GM19467 (cell line): ENCODE results near the gene MTHFS.

Source experiments
- ATAC-seq: cut with Tn5 transposase; IDR thresholded peaks from one replicate; pipeline ENCODE4 v1.9.1; 2021; ENCODE audit warnings: mild to moderate bottlenecking, moderate library complexity; ENCODE audit not compliant: unreplicated experiment

Gene MTHFS

GRCh38 chr15:79824136-79824701 lies 72.6 kb downstream of the MTHFS start:
- ATAC-seq, result no peak

- no peak for ATAC-seq
Measured at GRCh38 chr15:79820820-79821219, 76.0 kb downstream of the MTHFS start.

GRCh38 chr15:79820176-79820575 lies 76.6 kb downstream of the MTHFS start:
- ATAC-seq, result no peak

GRCh38 chr15:79816571-79816970 lies 80.2 kb downstream of the MTHFS start:
- ATAC-seq, result no peak

- ATAC-seq, result no peak
Measured at GRCh38 chr15:79815468-79815867, 81.3 kb downstream of the MTHFS start.

- no peak for ATAC-seq
Measured at GRCh38 chr15:79812541-79812940, 84.3 kb downstream of the MTHFS start.

GRCh38 chr15:79811406-79812405 lies 85.1 kb downstream of the MTHFS start:
- ATAC-seq, result no peak

GRCh38 chr15:79804838-79805237 lies 92.0 kb downstream of the MTHFS start:
- ATAC-seq, result no peak

GRCh38 chr15:79798311-79798710 lies 98.5 kb downstream of the MTHFS start:
- ATAC-seq, result no peak
